Ishikawa (cell line): ENCODE data around the gene EVA1A.

Experiments used
- CEBPB ChIP-seq: IDR thresholded peaks from 2 replicates; pipeline ENCODE4 v1.6.1; 2012
- CREB1 ChIP-seq: IDR thresholded peaks from 2 replicates; pipeline ENCODE4 v1.6.1; 2012; ENCODE audit warnings: low read depth
- EGR1 ChIP-seq: IDR thresholded peaks from 2 replicates; pipeline ENCODE4 v1.6.1; 2012
- EP300 ChIP-seq: IDR thresholded peaks from 2 replicates; pipeline ENCODE4 v1.6.1; 2012; ENCODE audit warnings: borderline replicate concordance
- FOXM1 ChIP-seq: IDR thresholded peaks from 2 replicates; pipeline ENCODE4 v1.6.1; 2012; ENCODE audit warnings: low read depth, borderline replicate concordance
- NFIC ChIP-seq: IDR thresholded peaks from 2 replicates; pipeline ENCODE4 v1.6.1; 2012
- RAD21 ChIP-seq: IDR thresholded peaks from 2 replicates; pipeline ENCODE4 v1.6.1; 2012; ENCODE audit warnings: low read depth
- TAF1 ChIP-seq: IDR thresholded peaks from 2 replicates; pipeline ENCODE4 v1.6.1; 2012; ENCODE audit warnings: low read depth, mild to moderate bottlenecking
- TCF12 ChIP-seq: IDR thresholded peaks from 2 replicates; pipeline ENCODE4 v1.6.1; 2012; ENCODE audit warnings: low read depth
- TEAD4 ChIP-seq: IDR thresholded peaks from 2 replicates; pipeline ENCODE4 v1.6.1; 2012
- YY1 ChIP-seq: IDR thresholded peaks from 2 replicates; pipeline ENCODE4 v1.6.1; 2012; ENCODE audit warnings: low read depth
- ZBTB7A ChIP-seq: IDR thresholded peaks from 2 replicates; pipeline ENCODE4 v1.6.1; 2012; ENCODE audit warnings: low read depth
- TF ChIP-seq, protein P1 (sequence below): IDR thresholded peaks from 2 replicates; pipeline ENCODE4 v1.6.1; 2012; ENCODE audit warnings: low read depth, mild to moderate bottlenecking
- TF ChIP-seq, protein P2 (sequence below): IDR thresholded peaks from 2 replicates; pipeline ENCODE4 v1.6.1; 2012
- TF ChIP-seq, protein P3 (sequence below): IDR thresholded peaks from 2 replicates; pipeline ENCODE4 v1.6.1; 2012

EVA1A gene

DNA sequence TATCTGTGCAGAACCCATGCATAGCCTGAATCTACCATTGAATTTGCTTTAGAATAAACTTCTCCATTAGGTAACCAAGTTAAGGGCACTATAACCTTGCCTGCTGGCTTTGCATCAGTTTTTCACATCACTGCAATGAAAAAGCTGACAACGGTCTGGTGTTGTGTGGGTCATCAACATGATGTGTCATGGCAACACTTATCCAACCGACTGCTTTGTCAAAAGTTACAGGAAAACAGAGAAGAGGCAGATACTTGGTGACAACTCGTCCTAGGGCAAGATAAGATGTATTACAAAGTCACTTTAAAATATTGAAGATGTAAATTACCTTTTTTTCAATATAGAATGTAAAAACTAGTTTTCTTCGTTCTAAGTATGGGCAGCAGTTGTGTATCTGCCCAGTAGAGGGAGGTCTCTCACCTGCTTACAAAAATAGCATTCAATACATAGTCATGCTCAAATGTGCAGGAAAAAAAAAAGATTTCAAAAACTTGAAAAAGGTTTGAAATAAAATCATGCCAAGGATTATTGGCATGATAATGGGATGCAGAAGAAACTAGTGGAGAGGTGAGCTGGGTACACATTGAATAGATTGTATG, 96.3 kb downstream of the EVA1A start:
- TF ChIP-seq RAD21 (peak; percentile 82), YY1 (no peak)

DNA sequence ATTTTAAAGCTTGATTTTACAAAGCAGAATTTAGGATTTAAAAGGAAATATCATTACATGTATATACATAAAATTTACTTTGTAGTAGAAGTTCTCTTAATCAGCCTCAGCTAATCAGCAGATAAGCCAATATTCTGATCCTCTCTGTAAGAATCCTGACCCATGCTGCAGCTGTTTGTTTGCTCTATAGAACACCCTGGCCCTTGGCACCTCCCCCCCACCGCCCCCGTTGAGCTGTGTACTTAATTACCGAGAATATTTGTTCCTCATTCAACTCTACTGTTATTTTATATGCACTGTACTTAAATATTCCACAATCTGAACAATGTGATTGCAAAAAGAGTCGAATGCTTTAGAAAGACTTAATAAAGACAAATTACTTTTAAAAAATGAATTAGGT, 98.0 kb downstream of the EVA1A start:
- TF ChIP-seq ZBTB7A (no peak), CREB1 (no peak), TCF12 (no peak), TAF1 (no peak), TEAD4 (no peak), EGR1 (no peak), CEBPB (no peak), EP300 (no peak), RAD21 (no peak), YY1 (no peak), FOXM1 (no peak), NFIC (no peak)
- TF ChIP-seq, protein P1, sequence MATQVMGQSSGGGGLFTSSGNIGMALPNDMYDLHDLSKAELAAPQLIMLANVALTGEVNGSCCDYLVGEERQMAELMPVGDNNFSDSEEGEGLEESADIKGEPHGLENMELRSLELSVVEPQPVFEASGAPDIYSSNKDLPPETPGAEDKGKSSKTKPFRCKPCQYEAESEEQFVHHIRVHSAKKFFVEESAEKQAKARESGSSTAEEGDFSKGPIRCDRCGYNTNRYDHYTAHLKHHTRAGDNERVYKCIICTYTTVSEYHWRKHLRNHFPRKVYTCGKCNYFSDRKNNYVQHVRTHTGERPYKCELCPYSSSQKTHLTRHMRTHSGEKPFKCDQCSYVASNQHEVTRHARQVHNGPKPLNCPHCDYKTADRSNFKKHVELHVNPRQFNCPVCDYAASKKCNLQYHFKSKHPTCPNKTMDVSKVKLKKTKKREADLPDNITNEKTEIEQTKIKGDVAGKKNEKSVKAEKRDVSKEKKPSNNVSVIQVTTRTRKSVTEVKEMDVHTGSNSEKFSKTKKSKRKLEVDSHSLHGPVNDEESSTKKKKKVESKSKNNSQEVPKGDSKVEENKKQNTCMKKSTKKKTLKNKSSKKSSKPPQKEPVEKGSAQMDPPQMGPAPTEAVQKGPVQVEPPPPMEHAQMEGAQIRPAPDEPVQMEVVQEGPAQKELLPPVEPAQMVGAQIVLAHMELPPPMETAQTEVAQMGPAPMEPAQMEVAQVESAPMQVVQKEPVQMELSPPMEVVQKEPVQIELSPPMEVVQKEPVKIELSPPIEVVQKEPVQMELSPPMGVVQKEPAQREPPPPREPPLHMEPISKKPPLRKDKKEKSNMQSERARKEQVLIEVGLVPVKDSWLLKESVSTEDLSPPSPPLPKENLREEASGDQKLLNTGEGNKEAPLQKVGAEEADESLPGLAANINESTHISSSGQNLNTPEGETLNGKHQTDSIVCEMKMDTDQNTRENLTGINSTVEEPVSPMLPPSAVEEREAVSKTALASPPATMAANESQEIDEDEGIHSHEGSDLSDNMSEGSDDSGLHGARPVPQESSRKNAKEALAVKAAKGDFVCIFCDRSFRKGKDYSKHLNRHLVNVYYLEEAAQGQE: no peak
- TF ChIP-seq, protein P2, sequence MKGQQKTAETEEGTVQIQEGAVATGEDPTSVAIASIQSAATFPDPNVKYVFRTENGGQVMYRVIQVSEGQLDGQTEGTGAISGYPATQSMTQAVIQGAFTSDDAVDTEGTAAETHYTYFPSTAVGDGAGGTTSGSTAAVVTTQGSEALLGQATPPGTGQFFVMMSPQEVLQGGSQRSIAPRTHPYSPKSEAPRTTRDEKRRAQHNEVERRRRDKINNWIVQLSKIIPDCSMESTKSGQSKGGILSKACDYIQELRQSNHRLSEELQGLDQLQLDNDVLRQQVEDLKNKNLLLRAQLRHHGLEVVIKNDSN: no peak
- TF ChIP-seq, protein P3, sequence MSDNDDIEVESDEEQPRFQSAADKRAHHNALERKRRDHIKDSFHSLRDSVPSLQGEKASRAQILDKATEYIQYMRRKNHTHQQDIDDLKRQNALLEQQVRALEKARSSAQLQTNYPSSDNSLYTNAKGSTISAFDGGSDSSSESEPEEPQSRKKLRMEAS: no peak

DNA sequence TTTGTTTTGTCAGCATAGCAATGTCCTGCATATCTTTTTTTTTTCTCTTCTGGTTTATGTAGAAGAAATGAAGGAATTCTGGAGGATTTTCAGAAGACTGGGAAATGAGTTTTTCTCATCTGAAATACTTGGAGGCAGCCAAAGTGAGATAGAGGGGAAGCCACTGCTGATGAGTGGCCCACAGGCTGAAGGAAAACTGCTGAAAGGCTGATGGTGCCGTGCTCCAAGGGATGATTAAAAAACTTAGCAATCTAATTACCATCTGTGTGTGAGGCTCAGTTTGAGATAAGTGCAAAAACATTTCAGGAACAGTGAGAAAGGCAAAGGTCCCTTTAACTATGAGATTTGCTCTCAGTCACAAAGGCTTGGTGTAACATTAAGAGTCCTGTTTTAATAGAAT, 98.5 kb downstream of the EVA1A start:
- TF ChIP-seq CREB1 (no peak), ZBTB7A (no peak), TEAD4 (no peak), NFIC (no peak), FOXM1 (no peak), RAD21 (no peak), YY1 (no peak), EGR1 (no peak)
- TF ChIP-seq, protein P1: no peak

DNA sequence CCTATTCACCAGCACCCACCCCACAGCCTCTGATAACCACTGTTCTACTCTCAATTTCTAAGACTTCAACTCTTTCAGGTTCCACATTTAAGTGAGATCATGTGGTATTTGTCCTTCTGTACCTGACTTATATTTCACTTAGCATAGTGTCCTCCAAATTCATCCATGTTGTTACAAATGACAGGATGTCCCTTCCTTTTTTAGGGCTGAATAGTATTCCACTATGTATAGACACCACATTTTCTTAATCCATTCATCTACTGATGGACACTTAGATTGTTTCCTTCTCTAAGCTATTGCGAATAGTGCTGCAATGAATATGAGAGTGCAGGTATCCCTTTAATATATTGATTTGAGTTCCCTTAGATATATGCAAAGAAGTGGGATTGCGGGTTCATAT, 100.1 kb downstream of the EVA1A start:
- no peak for TF ChIP-seq TAF1
- TF ChIP-seq FOXM1: no peak
- no peak for TF ChIP-seq ZBTB7A
- TF ChIP-seq CEBPB: no peak
- no peak for TF ChIP-seq CREB1
- no peak for TF ChIP-seq TEAD4
- TF ChIP-seq, protein P3: no peak
- TF ChIP-seq EGR1: no peak
- TF ChIP-seq YY1: no peak
- no peak for TF ChIP-seq NFIC
- TF ChIP-seq TCF12: no peak
- TF ChIP-seq, protein P2: no peak
- TF ChIP-seq EP300: no peak
- no peak for TF ChIP-seq RAD21
- TF ChIP-seq, protein P1: no peak
